HEK293 (cell line): ENCODE measurements around the gene LMAN1L.

Experiments
- CTCF ChIA-PET: fragments of 350-600 bp; formaldehyde crosslinking; extraction: SDS; loops from one replicate; lab custom pipeline; 2021; ENCODE audit warnings: antibody characterized with exemption; lab: Yijun Ruan, JAX
- POLR2A ChIA-PET: fragments of 300-600 bp; formaldehyde crosslinking; extraction: SDS; loops from one replicate; lab custom pipeline; 2020; ENCODE audit warnings: antibody characterized with exemption, inconsistent platforms; lab: Yijun Ruan, JAX
- H3K27ac ChIP-seq: fragments of 200-500 bp; sonication (Bioruptor generic); 2 replicates; pipeline ENCODE4 v1.5.1; 2014; ENCODE audit warnings: low read depth, low read length, control low read depth, inconsistent platforms; ENCODE audit errors: extremely low read depth
- H3K36me3 ChIP-seq, 2 experiments: fragments of 200-500 bp in 1 of 2; sonication (Bioruptor generic) in 1 of 2; 1 replicate in 1 of 2; 2 replicates in 1 of 2; pipeline ENCODE4 v1.5.1; 2014 to 2017; ENCODE audit warnings: inconsistent platforms in 2 of 2, low read length in 2 of 2; ENCODE audit not compliant: control insufficient read depth in 2 of 2, insufficient read depth in 1 of 2
- H3K4me1 ChIP-seq: fragments of 200-500 bp; sonication (Bioruptor generic); 2 replicates; pipeline ENCODE4 v1.5.1; 2014; ENCODE audit warnings: mild to moderate bottlenecking, low read length, inconsistent platforms; ENCODE audit not compliant: control insufficient read depth, insufficient read depth
- H3K4me3 ChIP-seq: 2 replicates; pipeline ENCODE4 v1.5.1; 2011; ENCODE audit warnings: low read depth, mild to moderate bottlenecking, control low read depth, low read length, moderate library complexity
- H3K9me3 ChIP-seq: fragments of 200-500 bp; sonication (Bioruptor generic); 2 replicates; pipeline ENCODE4 v1.5.1; 2014; ENCODE audit warnings: low read depth, low read length, inconsistent platforms; ENCODE audit not compliant: control insufficient read depth, insufficient read depth
- GLIS2 ChIP-seq: fragments of 450-650 bp; formaldehyde crosslinking; IDR thresholded peaks from 2 replicates; pipeline ENCODE4 v1.5.1; 2016; ENCODE audit warnings: missing biosample characterization, missing genetic modification characterization
- HOXD13 ChIP-seq: sonication (generic); formaldehyde crosslinking; IDR thresholded peaks from 2 replicates; pipeline ENCODE4 v1.8.0; 2022; ENCODE audit warnings: missing genetic modification reagents, borderline replicate concordance
- IKZF3 ChIP-seq: fragments of 450-650 bp; IDR thresholded peaks from 2 replicates; pipeline ENCODE4 v1.5.0; 2018; ENCODE audit warnings: missing biosample characterization, mild to moderate bottlenecking, missing genetic modification characterization, moderate library complexity
- KLF1 ChIP-seq: fragments of 450-650 bp; formaldehyde crosslinking; IDR thresholded peaks from 2 replicates; pipeline ENCODE4 v1.5.1; 2016; ENCODE audit warnings: missing biosample characterization, missing genetic modification characterization
- PATZ1 ChIP-seq: fragments of 450-650 bp; formaldehyde crosslinking; IDR thresholded peaks from 2 replicates; pipeline ENCODE4 v1.5.1; 2016; ENCODE audit warnings: missing biosample characterization, missing genetic modification characterization
- PRDM1 ChIP-seq: fragments of 450-650 bp; formaldehyde crosslinking; IDR thresholded peaks from 2 replicates; pipeline ENCODE4; 2016; ENCODE audit warnings: missing biosample characterization, missing genetic modification characterization
- PRDM4 ChIP-seq: fragments of 450-650 bp; formaldehyde crosslinking; IDR thresholded peaks from 2 replicates; pipeline ENCODE4 v1.5.1; 2017; ENCODE audit warnings: missing biosample characterization, missing genetic modification characterization
- SETDB1 ChIP-seq: IDR thresholded peaks from one replicate; pipeline ENCODE4 v1.6.1; 2017; ENCODE audit warnings: mild to moderate bottlenecking, low read length, moderate library complexity, mixed read lengths; ENCODE audit not compliant: insufficient read length
- SP2 ChIP-seq: fragments of 450-650 bp; formaldehyde crosslinking; IDR thresholded peaks from 2 replicates; pipeline ENCODE4 v1.5.1; 2016; ENCODE audit warnings: missing biosample characterization, missing genetic modification characterization
- SP3 ChIP-seq: fragments of 450-650 bp; formaldehyde crosslinking; IDR thresholded peaks from 2 replicates; pipeline ENCODE4 v1.5.1; 2016; ENCODE audit warnings: missing biosample characterization, missing genetic modification characterization
- SP7 ChIP-seq: fragments of 450-650 bp; formaldehyde crosslinking; IDR thresholded peaks from 2 replicates; pipeline ENCODE4 v1.5.1; 2016; ENCODE audit warnings: missing biosample characterization, missing genetic modification characterization
- ZBTB17 ChIP-seq: fragments of 450-650 bp; formaldehyde crosslinking; IDR thresholded peaks from 2 replicates; pipeline ENCODE4 v1.5.1; 2016; ENCODE audit warnings: missing biosample characterization, missing genetic modification characterization
- ZBTB20 ChIP-seq: fragments of 450-650 bp; formaldehyde crosslinking; IDR thresholded peaks from 2 replicates; pipeline ENCODE4 v1.5.1; 2016; ENCODE audit warnings: missing biosample characterization, missing genetic modification characterization
- ZBTB8A ChIP-seq: fragments of 450-650 bp; formaldehyde crosslinking; IDR thresholded peaks from 2 replicates; pipeline ENCODE4 v1.5.1; 2016; ENCODE audit warnings: missing biosample characterization, missing genetic modification characterization
- ZNF157 ChIP-seq: fragments of 450-650 bp; formaldehyde crosslinking; IDR thresholded peaks from 2 replicates; pipeline ENCODE4 v1.5.1; 2016; ENCODE audit warnings: missing biosample characterization, missing genetic modification characterization
- ZNF449 ChIP-seq: fragments of 450-650 bp; formaldehyde crosslinking; IDR thresholded peaks from 2 replicates; pipeline ENCODE4 v1.5.1; 2017; ENCODE audit warnings: missing biosample characterization, mild to moderate bottlenecking, missing genetic modification characterization, moderate library complexity
- ZNF571 ChIP-seq: fragments of 450-650 bp; formaldehyde crosslinking; IDR thresholded peaks from 2 replicates; pipeline ENCODE4 v1.5.0; 2017; ENCODE audit warnings: missing biosample characterization, missing genetic modification characterization
- ZNF600 ChIP-seq: fragments of 450-650 bp; formaldehyde crosslinking; IDR thresholded peaks from 2 replicates; pipeline ENCODE4 v1.5.1; 2016; ENCODE audit warnings: missing biosample characterization, missing genetic modification characterization
- ZNF664 ChIP-seq: fragments of 450-650 bp; formaldehyde crosslinking; IDR thresholded peaks from 2 replicates; pipeline ENCODE4 v1.5.1; 2016; ENCODE audit warnings: missing biosample characterization, missing genetic modification characterization
- ZNF677 ChIP-seq: fragments of 450-650 bp; IDR thresholded peaks from 2 replicates; pipeline ENCODE4 v1.5.0; 2018; ENCODE audit warnings: missing biosample characterization, mild to moderate bottlenecking, missing genetic modification characterization, moderate library complexity
- ZNF830 ChIP-seq: fragments of 450-650 bp; IDR thresholded peaks from 2 replicates; pipeline ENCODE4 v1.5.0; 2018; ENCODE audit warnings: missing biosample characterization, missing genetic modification characterization, low read depth, mild to moderate bottlenecking, moderate library complexity

Gene LMAN1L

GRCh38 chr15:74788683-74789151 is 23.9 kb upstream of the LMAN1L start:
- Histone ChIP-seq H3K9me3 (no peaks in the 10 kb centered on the region), H3K36me3 (peaks cover 0 to 30% of the 10 kb centered on the region in 2 experiments; a peak in 1 of 3 replicates), H3K4me1 (peaks cover 58% of the 10 kb centered on the region), H3K4me3 (no peak overlapping the region), H3K27ac (peak overlapping the region; percentile 77)
- POLR2A ChIA-PET = interaction anchor here (1.3 kb wide), 1 partner anchor 101 kb away, joined by 4 read pairs; the partner anchor contains the start of gene MPI
- CTCF ChIA-PET = interaction anchor here (0.6 to 25.7 kb wide), 16 partner anchors 10 to 541 kb away, joined by 3 to 649 read pairs (median 6); partner anchors contain the start of genes CSK and ULK3
- TF ChIP-seq ZBTB8A (tag by site-specific recombination) (0 out of 2 replicates have a peak, but pooled peaks have one; percentile 23), HOXD13 (CRISPR knock-in tag) (no peak), ZNF664 (tag by site-specific recombination) (no peak), ZNF571 (tag by site-specific recombination) (no peak), SETDB1 (no peak), PRDM4 (peak; percentile 82), ZNF830 (tag by site-specific recombination) (no peak), PATZ1 (tag by site-specific recombination) (peak; percentile 27; the same call in 1 of the 2 replicates), SP7 (tag by site-specific recombination) (peak; percentile 32; the same call in 1 of the 2 replicates)

GRCh38 chr15:74789171-74789631 is 23.4 kb upstream of the LMAN1L start:
- H3K4me1 ChIP-seq = peaks cover 55% of the 10 kb centered on the region
- no peak for TF ChIP-seq PRDM1
- peak; percentile 80 for TF ChIP-seq GLIS2
- TF ChIP-seq ZBTB17 (tag by site-specific recombination) = no peak
- peak; percentile 61 for TF ChIP-seq SP2
- no peak for TF ChIP-seq ZNF677
- TF ChIP-seq PATZ1 (tag by site-specific recombination) = 0 out of 2 replicates have a peak, but pooled peaks have one; percentile 16
- TF ChIP-seq ZNF449 = no peak
- peak; percentile 52 for TF ChIP-seq SP3 (tag by site-specific recombination)
- peak; percentile 45; the same call in 1 of the 2 replicates for TF ChIP-seq IKZF3 (tag by site-specific recombination)
- TF ChIP-seq ZBTB20 (tag by site-specific recombination) = 0 out of 2 replicates have a peak, but pooled peaks have one; percentile 2
- TF ChIP-seq SP7 (tag by site-specific recombination) = peak; percentile 10; the same call in 1 of the 2 replicates
- peak; percentile 94 for TF ChIP-seq ZNF600
- peak; percentile 87 for TF ChIP-seq KLF1 (tag by site-specific recombination)
- no peak for TF ChIP-seq ZNF157 (tag by site-specific recombination)
- TF ChIP-seq, all 188 proteins: peak for 9
- ChIA-PET CTCF (interaction anchor here (0.6 to 25.7 kb wide), 6 partner anchors 11 to 161 kb away, joined by 3 to 649 read pairs (median 6); partner anchors contain the start of genes CSK and FAM219B), POLR2A (no interaction called here)
- Histone ChIP-seq H3K36me3 (peaks cover 0 to 30% of the 10 kb centered on the region in 2 experiments; a peak in 1 of 3 replicates), H3K9me3 (no peaks in the 10 kb centered on the region), H3K27ac (peak overlapping the region; percentile 77), H3K4me3 (no peak overlapping the region)
